PC-9 (cell line): ENCODE data around the gene PPP1R9A. TPM values are rescaled to one million over a fixed set of nuclear protein-coding genes. Genes with fewer than 3 reads are reported as not detected.

Source experiments
- BruUV-seq: library from RNA; stranded (reverse); fragments of 400-500 nt; replicated peaks from 2 replicates; lab custom pipeline; 2021; lab: Mats Ljungman, UMichigan
- CTCF ChIA-PET: fragments of 300-600 bp; sonication (Branson Sonifier 250); formaldehyde crosslinking; loops from one replicate; lab custom pipeline; 2022; ENCODE audit warnings: antibody characterized with exemption; lab: Charles Lee
- POLR2A ChIA-PET: fragments of 300-600 bp; sonication (Branson Sonifier 250); formaldehyde crosslinking; loops from one replicate; lab custom pipeline; 2022; ENCODE audit warnings: antibody characterized with exemption; ENCODE audit not compliant: unreplicated experiment; lab: Charles Lee
- DNase-seq, 2 experiments: peaks; one replicate each; pipeline versions ENCODE4 v3.0.0 to v3.0.0-alpha.2; 2015 to 2022; ENCODE audit warnings: mixed read lengths in 1 of 2
- H2AFZ ChIP-seq: fragments of 200-600 bp; sonication (generic); 2 replicates; pipeline ENCODE4 v1.8.1; 2017; ENCODE audit warnings: antibody characterized with exemption
- H3F3A ChIP-seq: fragments of 200-600 bp; sonication (generic); 2 replicates; pipeline ENCODE4 v1.8.1; 2017; ENCODE audit warnings: antibody characterized with exemption, mild to moderate bottlenecking, low read depth; ENCODE audit not compliant: insufficient read depth
- H3K27ac ChIP-seq: fragments of 200-600 bp; sonication (generic); 2 replicates; pipeline ENCODE4 v1.6.1; 2016; ENCODE audit warnings: mixed run types
- H3K27me3 ChIP-seq: fragments of 200-600 bp; sonication (generic); 2 replicates; pipeline ENCODE4 v1.6.1; 2016; ENCODE audit warnings: low read depth, mixed run types; ENCODE audit not compliant: insufficient read depth
- H3K36me3 ChIP-seq: fragments of 200-600 bp; sonication (generic); 2 replicates; pipeline ENCODE4 v1.6.1; 2016; ENCODE audit warnings: low read depth, mixed run types
- H3K4me1 ChIP-seq: fragments of 200-600 bp; sonication (generic); replicated peaks from 2 replicates; pipeline ENCODE4 v1.6.1; 2016; ENCODE audit warnings: mixed run types; ENCODE audit not compliant: insufficient read depth
- H3K4me2 ChIP-seq: fragments of 200-600 bp; sonication (generic); 2 replicates; pipeline ENCODE4 v1.6.1; 2017; ENCODE audit warnings: mixed run types
- H3K4me3 ChIP-seq: fragments of 200-600 bp; sonication (generic); 2 replicates; pipeline ENCODE4 v1.6.1; 2016; ENCODE audit warnings: mixed run types
- H3K79me2 ChIP-seq: fragments of 200-600 bp; sonication (generic); 2 replicates; pipeline ENCODE4 v1.6.1; 2017; ENCODE audit warnings: low read depth, mixed run types
- H3K9me2 ChIP-seq: fragments of 200-600 bp; sonication (generic); 2 replicates; pipeline ENCODE4 v1.8.1; 2017; ENCODE audit warnings: mild to moderate bottlenecking; ENCODE audit not compliant: insufficient read depth
- H3K9me3 ChIP-seq: fragments of 200-600 bp; sonication (generic); 2 replicates; pipeline ENCODE4 v1.8.1; 2016; ENCODE audit warnings: low read depth; ENCODE audit not compliant: insufficient read depth
- H4K20me1 ChIP-seq: fragments of 200-600 bp; sonication (generic); 2 replicates; pipeline ENCODE4 v1.8.1; 2017; ENCODE audit not compliant: insufficient read depth
- CTCF ChIP-seq: fragments of 200-600 bp; sonication (generic); conservative IDR thresholded peaks from 2 replicates; pipeline ENCODE4 v1.6.1; 2017; ENCODE audit warnings: mixed run types, antibody characterized with exemption, mild to moderate bottlenecking, moderate library complexity
- EZH2 ChIP-seq: fragments of 200-600 bp; sonication (generic); IDR thresholded peaks from 2 replicates; pipeline ENCODE4 v1.8.0; 2017; ENCODE audit warnings: antibody characterized with exemption, low read depth
- intact Hi-C: fragments of 100-400 bp; cut with micrococcal nuclease; formaldehyde crosslinking; loops from one replicate; pipeline ENCODE4 v1.10.0; 2022; ENCODE audit not compliant: unreplicated experiment
- total RNA-seq: library from RNA; stranded (reverse); gene quantifications from 2 replicates; pipeline ENCODE4 v1.2.3, GENCODE V29; 2021

Gene PPP1R9A
- total RNA-seq, 1 experiment from 2014 or later, result 11.5 TPM

DNA sequence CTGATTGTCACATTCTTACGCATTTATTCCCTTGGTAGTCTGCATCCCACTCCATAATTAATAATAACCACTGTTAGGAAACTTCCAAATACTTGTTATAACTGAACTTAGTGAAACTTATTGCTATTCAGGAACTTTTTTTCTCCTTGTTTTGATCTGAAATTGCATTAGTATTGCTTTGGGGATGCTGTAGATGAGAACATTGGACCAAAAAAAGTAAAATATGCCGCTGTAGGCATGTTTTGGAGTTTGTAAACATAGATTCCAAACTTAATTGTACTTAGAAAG, 1.7 kb downstream of the PPP1R9A start:
- Histone ChIP-seq H3K9me3 (no peaks in the 10 kb centered on the region), H3K27ac (no peak overlapping the region), H3K4me3 (peak overlapping the region; percentile 72; the same call in 1 of the 2 replicates), H3F3A (no peaks in the 10 kb centered on the region), H4K20me1 (no peaks in the 10 kb centered on the region; the same call in 1 of the 2 replicates), H3K36me3 (no peaks in the 10 kb centered on the region), H3K4me1 (peaks cover 11% of the 10 kb centered on the region; the same call in 1 of the 2 replicates), H3K4me2 (peak overlapping the region; percentile 69), H3K79me2 (no peaks in the 10 kb centered on the region), H3K9me2 (no peaks in the 10 kb centered on the region), H2AFZ (no peak overlapping the region), H3K27me3 (no peaks in the 10 kb centered on the region)
- no peak for DNase-seq
- TF ChIP-seq EZH2, result no peak
- TF ChIP-seq CTCF, result no peak
- ChIA-PET POLR2A (no interaction called here), CTCF (no interaction called here)
- intact Hi-C loops, result loop anchor here (5.0 kb wide), 1 partner anchor 267 kb away; no protein-coding TSS in a partner anchor
- no TSS peak for BruUV-seq

- Histone ChIP-seq H3K27me3 (no peaks in the 10 kb centered on the region), H3K9me3 (no peaks in the 10 kb centered on the region), H3K4me1 (peaks cover 9% of the 10 kb centered on the region; the same call in 1 of the 2 replicates), H3K4me3 (no peak overlapping the region), H3K9me2 (no peaks in the 10 kb centered on the region), H2AFZ (no peak overlapping the region), H3F3A (no peaks in the 10 kb centered on the region), H3K36me3 (no peaks in the 10 kb centered on the region), H4K20me1 (no peaks in the 10 kb centered on the region; the same call in 1 of the 2 replicates), H3K79me2 (no peaks in the 10 kb centered on the region), H3K27ac (no peak overlapping the region), H3K4me2 (no peak overlapping the region)
- POLR2A ChIA-PET, result no interaction called here
- TF ChIP-seq CTCF, result no peak
- no peak for TF ChIP-seq EZH2
- BruUV-seq, result no TSS peak
- intact Hi-C loops, result no loop called here
- CTCF ChIA-PET, result no interaction called here
- no peak for DNase-seq
Observed at GRCh38 chr7:94912085-94912484, 4.7 kb downstream of the PPP1R9A start.

- BruUV-seq, result no TSS peak
- Histone ChIP-seq H3K9me3 (no peaks in the 10 kb centered on the region), H3K4me1 (peaks cover 7% of the 10 kb centered on the region; the same call in 1 of the 2 replicates), H2AFZ (no peak overlapping the region), H3F3A (no peaks in the 10 kb centered on the region), H4K20me1 (no peaks in the 10 kb centered on the region; the same call in 1 of the 2 replicates), H3K9me2 (no peaks in the 10 kb centered on the region), H3K79me2 (no peaks in the 10 kb centered on the region), H3K27me3 (no peaks in the 10 kb centered on the region), H3K36me3 (no peaks in the 10 kb centered on the region), H3K4me3 (no peak overlapping the region), H3K27ac (no peak overlapping the region), H3K4me2 (no peak overlapping the region; the same call in 1 of the 2 replicates)
- DNase-seq, result no peak
- ChIA-PET CTCF (no interaction called here), POLR2A (no interaction called here)
- intact Hi-C loops, result no loop called here
- TF ChIP-seq CTCF, result no peak
- TF ChIP-seq EZH2, result no peak
Observed at GRCh38 chr7:94913391-94913790, 6.0 kb downstream of the PPP1R9A start.
